OCI-LY7 (cell line): ENCODE results near the gene SIGMAR1. TPM values are rescaled to one million over a fixed set of nuclear protein-coding genes. Genes with fewer than 3 reads are reported as not detected.

ENCODE experiments used
- BruUV-seq: library from RNA; stranded (reverse); fragments of 400-500 nt; replicated peaks from 2 replicates; lab custom pipeline; 2021; lab: Mats Ljungman, UMichigan
- CTCF ChIA-PET: fragments of 300-600 bp; sonication (Branson Sonifier 250); formaldehyde crosslinking; loops from one replicate; lab custom pipeline; 2022; ENCODE audit warnings: antibody characterized with exemption; ENCODE audit not compliant: unreplicated experiment; lab: Charles Lee
- POLR2A ChIA-PET: fragments of 300-600 bp; sonication (Branson Sonifier 250); formaldehyde crosslinking; loops from one replicate; lab custom pipeline; 2022; ENCODE audit warnings: antibody characterized with exemption; lab: Charles Lee
- DNase-seq: peaks from one replicate; pipeline ENCODE4 v3.0.0-alpha.2; 2015; ENCODE audit warnings: low spot score
- H2AFZ ChIP-seq: fragments of 200-600 bp; sonication (generic), shearing (Covaris generic); 2 replicates; pipeline ENCODE4 v1.6.1; 2014; ENCODE audit warnings: mild to moderate bottlenecking, antibody characterized with exemption, low read length, moderate library complexity
- H3K27ac ChIP-seq: fragments of 200-600 bp; sonication (generic); 2 replicates; pipeline ENCODE4 v1.5.1; 2014; ENCODE audit warnings: mixed run types, low read depth, mild to moderate bottlenecking, moderate library complexity, low read length, inconsistent platforms; ENCODE audit not compliant: poor library complexity, severe bottlenecking
- H3K36me3 ChIP-seq: fragments of 200-600 bp; sonication (generic); 2 replicates; pipeline ENCODE4 v1.6.1; 2014; ENCODE audit warnings: mild to moderate bottlenecking, antibody characterized with exemption, low read length, moderate library complexity, mixed read lengths; ENCODE audit not compliant: insufficient read depth
- H3K4me1 ChIP-seq: fragments of 200-600 bp; sonication (generic); 2 replicates; pipeline ENCODE4 v1.5.1; 2014; ENCODE audit warnings: mild to moderate bottlenecking, low read length; ENCODE audit not compliant: insufficient read depth, poor library complexity, severe bottlenecking
- H3K4me2 ChIP-seq: fragments of 200-600 bp; sonication (generic); 2 replicates; pipeline ENCODE4 v1.6.1; 2014; ENCODE audit warnings: mild to moderate bottlenecking, low read length
- H3K4me3 ChIP-seq: fragments of 200-600 bp; sonication (generic); 2 replicates; pipeline ENCODE4 v1.5.1; 2014; ENCODE audit warnings: mild to moderate bottlenecking, low read depth, low read length; ENCODE audit not compliant: poor library complexity, severe bottlenecking
- H3K79me2 ChIP-seq: fragments of 200-600 bp; sonication (generic); 2 replicates; pipeline ENCODE4 v1.6.1; 2016; ENCODE audit warnings: low read depth, mild to moderate bottlenecking, low read length, moderate library complexity, mixed read lengths; ENCODE audit not compliant: insufficient read depth
- H3K9me2 ChIP-seq: fragments of 200-600 bp; sonication (generic); 2 replicates; pipeline ENCODE4 v1.6.1; 2016; ENCODE audit warnings: mild to moderate bottlenecking, low read length, mixed read lengths; ENCODE audit not compliant: insufficient read depth
- H3K9me3 ChIP-seq: fragments of 200-600 bp; sonication (generic); 2 replicates; pipeline ENCODE4 v1.6.1; 2014; ENCODE audit warnings: mild to moderate bottlenecking, mixed run types, low read length, mixed read lengths
- H4K20me1 ChIP-seq: fragments of 200-600 bp; sonication (generic); 2 replicates; pipeline ENCODE4 v1.6.1; 2014; ENCODE audit warnings: mild to moderate bottlenecking, antibody characterized with exemption, low read length, moderate library complexity, mixed read lengths; ENCODE audit not compliant: insufficient read depth
- EZH2phosphoT487 ChIP-seq: fragments of 200-600 bp; sonication (generic); IDR thresholded peaks from 2 replicates; pipeline ENCODE4 v1.6.1; 2018; ENCODE audit warnings: low read depth, borderline replicate concordance, mild to moderate bottlenecking, mixed run types, antibody characterized with exemption, low read length, moderate library complexity, mixed read lengths
- intact Hi-C: fragments of 100-400 bp; cut with micrococcal nuclease; formaldehyde crosslinking; loops from one replicate; pipeline ENCODE4 v1.10.0; 2022; ENCODE audit not compliant: unreplicated experiment
- total RNA-seq, 2 experiments: library from RNA; depleted of rRNA in 1 of 2; stranded (reverse); fragments of >200 nt in 1 of 2; shearing (Covaris generic) in 1 of 2; gene quantifications; 2 replicates each; pipeline ENCODE4 v1.2.3, GENCODE V29; 2014 to 2022
- TF ChIP-seq, protein P1 (sequence below): fragments of 200-600 bp; sonication (generic); conservative IDR thresholded peaks from 2 replicates; pipeline ENCODE4 v1.5.1; 2014; ENCODE audit warnings: mild to moderate bottlenecking, antibody characterized with exemption, low read length, moderate library complexity, mixed read lengths

SIGMAR1 gene
- total RNA-seq, 2 experiments from 2014 or later, result 103 to 110 TPM

DNA sequence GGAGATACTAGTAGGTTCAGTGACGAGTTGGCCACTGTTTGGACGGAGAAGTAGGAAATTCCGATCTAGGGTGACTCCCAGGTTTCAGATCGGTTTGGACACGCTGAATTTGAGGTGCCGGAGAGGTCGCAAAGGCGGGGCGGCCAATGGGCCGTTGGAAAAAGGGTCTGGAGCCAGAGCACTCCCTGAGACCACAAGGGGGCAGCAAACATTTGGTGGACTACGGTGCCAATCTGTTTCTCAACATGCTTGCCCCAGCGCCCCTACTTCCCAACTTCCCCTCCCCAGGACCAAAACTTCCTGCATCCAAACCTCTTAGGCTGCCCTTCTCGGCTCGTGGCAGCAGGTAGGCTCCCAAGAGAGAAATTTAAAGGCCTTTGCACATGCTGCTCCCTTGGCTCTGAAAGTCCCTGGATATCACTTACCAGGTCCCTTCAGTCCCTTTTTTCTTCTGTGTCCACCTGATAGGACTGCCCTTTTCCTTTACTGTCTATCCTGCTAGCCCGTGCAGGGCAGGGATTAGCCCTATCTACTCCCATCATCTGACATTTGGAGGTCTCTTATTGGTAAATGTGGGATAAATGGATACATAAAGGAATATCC lies 24.7 kb downstream of the SIGMAR1 start:
- peak; percentile 86 for DNase-seq
- peak overlapping the region; percentile 80 for H3K4me2 ChIP-seq
- ChIA-PET CTCF (no interaction called here), POLR2A (interaction anchor here (1.5 to 2.2 kb wide), 3 partner anchors 8 to 25 kb away, joined by 7 to 12 read pairs (median 11); partner anchors contain the start of genes DCTN3 and SIGMAR1)
- intact Hi-C loops, result loop anchor here (1.0 to 2.0 kb wide), 2 partner anchors 21 to 90 kb away; no protein-coding TSS in a partner anchor
- no TSS peak for BruUV-seq
- H3K27ac ChIP-seq, result peak overlapping the region; percentile 21
- peak overlapping the region; percentile 91 for H3K4me3 ChIP-seq
- H3K9me2 ChIP-seq, result no peaks in the 10 kb centered on the region
- peaks cover 11% of the 10 kb centered on the region; the same call in 1 of the 2 replicates for H3K79me2 ChIP-seq
- H3K4me1 ChIP-seq, result peaks cover 21% of the 10 kb centered on the region
- TF ChIP-seq EZH2phosphoT487, result no peak
- TF ChIP-seq, protein P1, sequence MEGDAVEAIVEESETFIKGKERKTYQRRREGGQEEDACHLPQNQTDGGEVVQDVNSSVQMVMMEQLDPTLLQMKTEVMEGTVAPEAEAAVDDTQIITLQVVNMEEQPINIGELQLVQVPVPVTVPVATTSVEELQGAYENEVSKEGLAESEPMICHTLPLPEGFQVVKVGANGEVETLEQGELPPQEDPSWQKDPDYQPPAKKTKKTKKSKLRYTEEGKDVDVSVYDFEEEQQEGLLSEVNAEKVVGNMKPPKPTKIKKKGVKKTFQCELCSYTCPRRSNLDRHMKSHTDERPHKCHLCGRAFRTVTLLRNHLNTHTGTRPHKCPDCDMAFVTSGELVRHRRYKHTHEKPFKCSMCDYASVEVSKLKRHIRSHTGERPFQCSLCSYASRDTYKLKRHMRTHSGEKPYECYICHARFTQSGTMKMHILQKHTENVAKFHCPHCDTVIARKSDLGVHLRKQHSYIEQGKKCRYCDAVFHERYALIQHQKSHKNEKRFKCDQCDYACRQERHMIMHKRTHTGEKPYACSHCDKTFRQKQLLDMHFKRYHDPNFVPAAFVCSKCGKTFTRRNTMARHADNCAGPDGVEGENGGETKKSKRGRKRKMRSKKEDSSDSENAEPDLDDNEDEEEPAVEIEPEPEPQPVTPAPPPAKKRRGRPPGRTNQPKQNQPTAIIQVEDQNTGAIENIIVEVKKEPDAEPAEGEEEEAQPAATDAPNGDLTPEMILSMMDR, result peak; percentile 90
- no peaks in the 10 kb centered on the region for H3K9me3 ChIP-seq
- H3K36me3 ChIP-seq, result peaks cover 21% of the 10 kb centered on the region
- no peaks in the 10 kb centered on the region for H4K20me1 ChIP-seq
- peak overlapping the region; percentile 65 for H2AFZ ChIP-seq

DNA sequence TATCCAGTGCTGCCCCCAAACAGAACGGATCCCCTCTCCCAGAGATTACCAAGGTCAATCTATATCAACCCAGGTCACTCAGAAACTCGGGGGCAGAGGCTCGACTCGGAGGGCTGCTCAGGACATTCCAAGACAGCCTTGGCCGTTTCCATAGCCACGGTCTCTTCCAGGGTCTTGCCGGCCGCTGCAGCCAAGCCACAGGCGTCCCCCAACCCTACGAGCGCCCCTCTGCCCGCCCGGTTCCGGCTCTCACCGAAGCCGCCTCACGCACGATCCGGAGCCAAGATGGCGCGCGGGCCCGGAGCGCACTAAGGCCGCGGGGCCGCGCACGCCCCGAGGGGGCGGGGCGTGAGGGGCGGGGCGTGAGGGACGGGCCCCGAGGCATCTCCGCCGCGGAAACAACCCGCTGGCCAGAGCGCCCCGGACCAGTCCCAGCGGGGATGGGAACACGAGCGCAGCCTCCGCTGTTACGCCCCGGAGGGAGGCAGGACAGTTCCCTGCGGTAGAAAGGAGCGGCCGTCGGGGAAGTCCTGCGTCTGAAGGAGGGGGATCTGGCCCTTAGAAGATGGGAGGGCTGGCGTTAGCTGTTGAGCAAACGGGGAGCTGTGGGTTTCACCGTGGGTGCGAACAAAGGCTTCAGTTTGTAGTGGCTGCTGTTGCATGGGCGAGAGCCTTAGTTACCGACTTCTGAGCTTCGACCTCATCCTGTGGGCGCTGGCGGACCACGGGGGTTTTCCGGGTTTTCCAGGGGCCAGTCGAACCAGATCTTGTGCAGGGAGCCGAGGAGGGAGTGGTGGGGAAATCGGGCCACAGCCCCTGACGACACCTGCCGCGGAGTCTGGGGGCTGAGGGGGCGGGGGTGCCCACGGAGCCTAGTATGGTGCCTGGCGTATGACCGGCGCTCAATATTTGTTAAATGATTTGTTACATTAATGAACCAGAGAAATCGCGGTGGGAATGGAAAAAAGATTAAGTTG lies 25.5 kb downstream of the SIGMAR1 start, which contains the start of gene RPP25L:
Gene RPP25L (minus strand): TSS at position 287 of the 977 bp plus-strand sequence. CDS start 801 bp downstream, outside the sequence.
- Histone ChIP-seq H3K27ac (peak within 1 kb of the TSS; percentile 36), H3K9me2 (no peaks in the 10 kb centered on the region), H3K9me3 (no peaks in the 10 kb centered on the region), H3K4me1 (peaks cover 21% of the 10 kb centered on the region), H2AFZ (peak within 1 kb of the TSS; percentile 65), H3K79me2 (peaks cover 11% of the 10 kb centered on the region; the same call in 1 of the 2 replicates), H4K20me1 (no peaks in the 10 kb centered on the region), H3K36me3 (peaks cover 17% of the 10 kb centered on the region), H3K4me2 (peak within 1 kb of the TSS; percentile 99), H3K4me3 (peak within 1 kb of the TSS; percentile 91)
- no peak for TF ChIP-seq EZH2phosphoT487
- TF ChIP-seq, protein P1, result 0 out of 2 replicates have a peak, but pooled peaks have one; percentile 3
- ChIA-PET CTCF (interaction anchor here (0.9 to 1.7 kb wide), 3 partner anchors 8 to 22 kb away, joined by 3 to 6 read pairs (median 3); no protein-coding TSS in a partner anchor), POLR2A (interaction anchor here (0.5 to 2.2 kb wide), 7 partner anchors 9 to 1132 kb away, joined by 3 to 13 read pairs (median 7); partner anchors contain the start of genes DCTN3 and SIGMAR1)
- BruUV-seq, result no TSS peak
- intact Hi-C loops, result loop anchor here (1.0 to 2.0 kb wide), 2 partner anchors 22 to 91 kb away; no protein-coding TSS in a partner anchor
- peak; percentile 89 for DNase-seq
